ENCODE results near the gene AREG. TPM values are rescaled to one million over a fixed set of nuclear protein-coding genes. Genes with fewer than 3 reads are reported as not detected.
A peak's percentile ranks its signal among the peaks of the same experiment; 100 is the strongest.

The AREG gene
- total and polyA plus RNA-seq, 5 donors from 2014 or later: 0.43 to 9.3 (median 1.9) TPM

- no peaks in the 10 kb centered on the region for H3K36me3 Mint-ChIP-seq
- no peak for ATAC-seq (ENCODE audit: low read depth in 2 of 2)
- H3K9me3 ChIP-seq (ENCODE audit: control insufficient read depth in 2 of 2, low read length in 2 of 2): no peaks in the 10 kb centered on the region
- peaks cover 0 to 4% (median 0%) of the 10 kb centered on the region in 7 donors for H3K9me3 Mint-ChIP-seq
- H3K4me1 Mint-ChIP-seq: no peaks in the 10 kb centered on the region
- DNase-seq: no peak
- H3K27ac Mint-ChIP-seq: no peak overlapping the region
- H3K27ac ChIP-seq (ENCODE audit: insufficient read depth, low read length, poor library complexity, severe bottlenecking): no peak overlapping the region
- no peaks in the 10 kb centered on the region for H3K27me3 ChIP-seq (ENCODE audit: control insufficient read depth, insufficient read depth, low read length)
- H3K36me3 ChIP-seq (ENCODE audit: control insufficient read depth, insufficient read depth, low read length): no peaks in the 10 kb centered on the region
- H3K27me3 Mint-ChIP-seq: peaks cover 10% of the 10 kb centered on the region
- no peaks in the 10 kb centered on the region for H3K4me1 ChIP-seq (ENCODE audit: control insufficient read depth, insufficient read depth, low read length, poor library complexity, severe bottlenecking)
- no peak overlapping the region for H3K4me3 ChIP-seq (ENCODE audit: low read depth, low read length)
- no peak overlapping the region for H3K4me3 Mint-ChIP-seq
These were observed 28.3 kb downstream of the AREG start for GRCh38 chr4:74473155-74473811.

GRCh38 chr4:74474345-74475090 is 29.6 kb downstream of the AREG start:
- no peaks in the 10 kb centered on the region for H3K4me1 Mint-ChIP-seq
- peaks cover 8% of the 10 kb centered on the region for H3K27me3 Mint-ChIP-seq
- Histone ChIP-seq H3K4me1 (ENCODE audit: control insufficient read depth, insufficient read depth, low read length, poor library complexity, severe bottlenecking) (no peaks in the 10 kb centered on the region), H3K36me3 (ENCODE audit: control insufficient read depth, insufficient read depth, low read length) (no peaks in the 10 kb centered on the region), H3K27me3 (ENCODE audit: control insufficient read depth, insufficient read depth, low read length) (no peaks in the 10 kb centered on the region), H3K4me3 (ENCODE audit: low read depth, low read length) (no peak overlapping the region), H3K27ac (ENCODE audit: insufficient read depth, low read length, poor library complexity, severe bottlenecking) (no peak overlapping the region), H3K9me3 (ENCODE audit: control insufficient read depth in 2 of 2, low read length in 2 of 2) (no peaks in the 10 kb centered on the region)
- no peaks in the 10 kb centered on the region for H3K36me3 Mint-ChIP-seq
- H3K4me3 Mint-ChIP-seq: no peak overlapping the region
- DNase-seq (no peak), ATAC-seq (ENCODE audit: low read depth in 2 of 2) (no peak)
- peaks cover 0 to 6% (median 0%) of the 10 kb centered on the region in 7 donors for H3K9me3 Mint-ChIP-seq
- no peak overlapping the region for H3K27ac Mint-ChIP-seq

- H3K27me3 Mint-ChIP-seq: peaks cover 5% of the 10 kb centered on the region
- ATAC-seq (ENCODE audit: low read depth in 2 of 2): no peak
- H3K27ac Mint-ChIP-seq: no peak overlapping the region
- no peaks in the 10 kb centered on the region for H3K36me3 Mint-ChIP-seq
- Histone ChIP-seq H3K36me3 (ENCODE audit: control insufficient read depth, insufficient read depth, low read length) (no peaks in the 10 kb centered on the region), H3K27ac (ENCODE audit: insufficient read depth, low read length, poor library complexity, severe bottlenecking) (no peak overlapping the region), H3K9me3 (ENCODE audit: control insufficient read depth in 2 of 2, low read length in 2 of 2) (no peaks in the 10 kb centered on the region), H3K27me3 (ENCODE audit: control insufficient read depth, insufficient read depth, low read length) (no peaks in the 10 kb centered on the region), H3K4me1 (ENCODE audit: control insufficient read depth, insufficient read depth, low read length, poor library complexity, severe bottlenecking) (no peaks in the 10 kb centered on the region), H3K4me3 (ENCODE audit: low read depth, low read length) (no peak overlapping the region)
- H3K4me1 Mint-ChIP-seq: no peaks in the 10 kb centered on the region
- H3K9me3 Mint-ChIP-seq: peaks cover 0 to 6% (median 0%) of the 10 kb centered on the region in 7 donors
- DNase-seq: no peak
- no peak overlapping the region for H3K4me3 Mint-ChIP-seq
These were observed 30.3 kb downstream of the AREG start for GRCh38 chr4:74475091-74475800.

DNA sequence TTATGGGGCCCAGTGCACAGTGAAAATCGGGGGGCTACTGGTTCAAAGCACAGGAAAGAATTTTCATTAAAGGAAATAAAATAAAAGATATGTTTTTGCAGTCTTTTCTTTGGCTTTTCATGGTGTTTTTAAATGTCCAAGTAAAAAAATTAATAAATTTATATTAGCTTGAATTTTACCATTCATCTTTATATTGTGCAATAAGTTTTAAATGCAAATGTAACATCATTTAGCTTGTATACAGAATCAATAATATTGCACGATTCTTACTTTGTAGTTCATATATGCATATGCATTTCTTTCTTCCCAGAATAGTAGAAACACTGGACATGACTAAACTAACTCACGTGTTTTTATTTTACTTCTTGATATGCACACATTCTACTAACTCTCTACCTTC is 31.0 kb downstream of the AREG start:
- Mint-ChIP-seq H3K27me3 (peaks cover 5% of the 10 kb centered on the region), H3K4me3 (no peak overlapping the region), H3K9me3 (peaks cover 0 to 6% (median 0%) of the 10 kb centered on the region in 7 donors), H3K36me3 (no peaks in the 10 kb centered on the region), H3K4me1 (no peaks in the 10 kb centered on the region), H3K27ac (no peak overlapping the region)
- Histone ChIP-seq H3K27me3 (ENCODE audit: control insufficient read depth, insufficient read depth, low read length) (no peaks in the 10 kb centered on the region), H3K4me3 (ENCODE audit: low read depth, low read length) (no peak overlapping the region), H3K36me3 (ENCODE audit: control insufficient read depth, insufficient read depth, low read length) (no peaks in the 10 kb centered on the region), H3K9me3 (ENCODE audit: control insufficient read depth in 2 of 2, low read length in 2 of 2) (no peaks in the 10 kb centered on the region), H3K27ac (ENCODE audit: insufficient read depth, low read length, poor library complexity, severe bottlenecking) (no peak overlapping the region), H3K4me1 (ENCODE audit: control insufficient read depth, insufficient read depth, low read length, poor library complexity, severe bottlenecking) (no peaks in the 10 kb centered on the region)
- ATAC-seq (ENCODE audit: low read depth in 2 of 2): no peak
- no peak for DNase-seq

DNA sequence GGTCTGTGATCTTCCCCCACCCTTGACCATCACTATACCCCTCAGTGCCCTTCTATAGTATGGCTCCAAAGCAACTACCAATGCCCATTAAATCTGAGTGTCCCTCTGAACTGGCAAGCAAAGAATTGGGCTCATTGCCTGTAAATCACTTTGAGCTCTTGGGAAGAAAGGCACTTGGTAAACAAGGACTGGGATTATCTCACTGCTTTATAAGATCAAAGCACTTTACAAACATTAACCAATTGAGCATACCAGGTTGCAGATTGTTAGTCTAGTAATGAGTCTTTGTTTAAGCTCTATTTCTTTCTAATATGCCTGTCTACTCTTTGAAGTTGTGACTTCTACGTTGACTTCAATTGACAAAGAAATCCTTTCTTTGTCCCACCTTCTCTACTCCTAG is 34.1 kb downstream of the AREG start:
- DNase-seq: no peak
- Mint-ChIP-seq H3K27me3 (peaks cover 10% of the 10 kb centered on the region), H3K36me3 (no peaks in the 10 kb centered on the region), H3K27ac (no peak overlapping the region), H3K9me3 (peaks cover 0 to 1% (median 0%) of the 10 kb centered on the region in 7 donors), H3K4me1 (no peaks in the 10 kb centered on the region), H3K4me3 (no peak overlapping the region)
- Histone ChIP-seq H3K27me3 (ENCODE audit: control insufficient read depth, insufficient read depth, low read length) (no peaks in the 10 kb centered on the region), H3K4me3 (ENCODE audit: low read depth, low read length) (no peak overlapping the region), H3K36me3 (ENCODE audit: control insufficient read depth, insufficient read depth, low read length) (no peaks in the 10 kb centered on the region), H3K9me3 (ENCODE audit: control insufficient read depth in 2 of 2, low read length in 2 of 2) (no peaks in the 10 kb centered on the region), H3K4me1 (ENCODE audit: control insufficient read depth, insufficient read depth, low read length, poor library complexity, severe bottlenecking) (no peaks in the 10 kb centered on the region), H3K27ac (ENCODE audit: insufficient read depth, low read length, poor library complexity, severe bottlenecking) (no peak overlapping the region)
- ATAC-seq (ENCODE audit: low read depth in 2 of 2): no peak

GRCh38 chr4:74480267-74480666 is 35.3 kb downstream of the AREG start:
- Histone ChIP-seq H3K27ac (ENCODE audit: insufficient read depth, low read length, poor library complexity, severe bottlenecking) (no peak overlapping the region), H3K4me3 (ENCODE audit: low read depth, low read length) (no peak overlapping the region), H3K4me1 (ENCODE audit: control insufficient read depth, insufficient read depth, low read length, poor library complexity, severe bottlenecking) (no peaks in the 10 kb centered on the region), H3K36me3 (ENCODE audit: control insufficient read depth, insufficient read depth, low read length) (no peaks in the 10 kb centered on the region), H3K9me3 (ENCODE audit: control insufficient read depth in 2 of 2, low read length in 2 of 2) (no peaks in the 10 kb centered on the region), H3K27me3 (ENCODE audit: control insufficient read depth, insufficient read depth, low read length) (no peaks in the 10 kb centered on the region)
- Mint-ChIP-seq H3K9me3 (peaks cover 0 to 1% (median 0%) of the 10 kb centered on the region in 7 donors), H3K36me3 (no peaks in the 10 kb centered on the region), H3K27me3 (peaks cover 5% of the 10 kb centered on the region), H3K4me1 (no peaks in the 10 kb centered on the region), H3K4me3 (no peak overlapping the region), H3K27ac (peak overlapping the region in 1 of 3 donors; percentile 33)
- no peak for ATAC-seq (ENCODE audit: low read depth in 2 of 2)
- DNase-seq: no peak

DNA sequence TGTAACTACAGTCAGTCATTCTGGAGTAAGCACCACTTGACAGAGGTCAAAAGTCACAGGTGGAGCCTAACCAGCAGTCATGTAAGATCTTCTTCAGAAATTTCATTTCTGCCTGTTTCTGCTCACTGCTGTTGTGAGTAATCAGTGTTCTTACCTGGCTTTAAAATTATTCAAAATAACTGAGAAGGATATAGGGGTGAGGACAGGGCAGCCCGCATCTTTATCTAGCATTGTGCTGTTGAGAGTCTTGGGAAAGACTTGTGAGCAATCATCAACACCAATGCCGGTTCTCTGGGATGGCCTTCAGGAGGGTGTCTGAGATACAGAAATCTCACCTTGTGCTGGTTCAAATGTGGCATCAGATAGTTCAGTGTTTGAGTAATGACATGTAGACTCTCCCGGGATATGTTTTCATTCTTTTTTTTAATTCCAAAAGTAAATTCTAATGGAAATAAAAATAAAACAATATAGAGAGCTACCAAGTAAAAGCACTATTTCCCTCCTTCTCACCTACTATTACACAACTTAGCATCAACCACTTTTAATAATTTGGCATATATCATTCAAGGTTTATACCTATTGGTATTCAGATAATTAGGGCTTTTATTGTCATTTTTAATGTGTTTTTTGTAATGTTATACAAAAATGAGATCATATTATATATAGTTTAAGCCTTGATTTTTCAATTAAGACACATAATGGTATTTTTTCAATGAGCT is 37.1 kb downstream of the AREG start:
- H3K4me3 ChIP-seq (ENCODE audit: low read depth, low read length): no peak overlapping the region
- no peaks in the 10 kb centered on the region for H3K27me3 ChIP-seq (ENCODE audit: control insufficient read depth, insufficient read depth, low read length)
- DNase-seq (no peak), ATAC-seq (ENCODE audit: low read depth in 2 of 2) (no peak)
- H3K27ac ChIP-seq (ENCODE audit: insufficient read depth, low read length, poor library complexity, severe bottlenecking): no peak overlapping the region
- H3K9me3 ChIP-seq (ENCODE audit: control insufficient read depth in 2 of 2, low read length in 2 of 2): no peaks in the 10 kb centered on the region
- H3K27me3 Mint-ChIP-seq: peaks cover 5% of the 10 kb centered on the region
- no peak overlapping the region for H3K4me3 Mint-ChIP-seq
- H3K27ac Mint-ChIP-seq: no peak overlapping the region
- H3K4me1 Mint-ChIP-seq: no peaks in the 10 kb centered on the region
- no peaks in the 10 kb centered on the region for H3K4me1 ChIP-seq (ENCODE audit: control insufficient read depth, insufficient read depth, low read length, poor library complexity, severe bottlenecking)
- peaks cover 0 to 1% (median 0%) of the 10 kb centered on the region in 7 donors for H3K9me3 Mint-ChIP-seq
- no peaks in the 10 kb centered on the region for H3K36me3 Mint-ChIP-seq
- H3K36me3 ChIP-seq (ENCODE audit: control insufficient read depth, insufficient read depth, low read length): no peaks in the 10 kb centered on the region

Measured in CD4-positive, CD25-positive, alpha-beta regulatory T cell (primary cell).